Eye (tissue), 1 donor: Measurements from ENCODE around the gene MEP1A.
"Not testable (repeated sequence)": the region's sequence is repeated elsewhere in the genome, so short reads cannot be mapped to it uniquely, and the experiment has no call there.

Experiments
- DNase-seq: peaks from one replicate; pipeline ENCODE4 v3.0.0-alpha.2; 2015

The MEP1A gene

DNA sequence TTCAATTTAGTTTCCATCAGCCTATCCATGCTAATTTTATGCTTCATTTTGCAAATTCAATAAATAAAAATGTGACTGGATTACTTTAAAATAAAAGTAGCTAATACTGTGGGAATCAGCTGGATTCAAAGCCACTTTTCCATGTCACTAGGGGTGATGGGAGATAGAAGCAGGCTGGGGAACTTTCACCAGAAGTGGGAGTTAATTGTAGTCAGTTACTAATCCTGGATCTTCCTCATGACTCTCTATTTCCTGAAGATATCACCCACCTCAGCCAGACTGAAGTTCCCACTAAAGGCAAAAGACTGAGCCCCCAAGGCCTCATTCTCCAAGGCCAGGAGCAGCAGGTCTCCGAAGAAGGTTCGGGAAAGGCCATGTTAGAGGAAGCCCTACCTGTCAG, 41.8 kb downstream of the MEP1A start:
- DNase-seq: not testable (repeated sequence)

- DNase-seq: no peak
Measured at GRCh38 chr6:46838033-46838432, 44.8 kb downstream of the MEP1A start.

DNA sequence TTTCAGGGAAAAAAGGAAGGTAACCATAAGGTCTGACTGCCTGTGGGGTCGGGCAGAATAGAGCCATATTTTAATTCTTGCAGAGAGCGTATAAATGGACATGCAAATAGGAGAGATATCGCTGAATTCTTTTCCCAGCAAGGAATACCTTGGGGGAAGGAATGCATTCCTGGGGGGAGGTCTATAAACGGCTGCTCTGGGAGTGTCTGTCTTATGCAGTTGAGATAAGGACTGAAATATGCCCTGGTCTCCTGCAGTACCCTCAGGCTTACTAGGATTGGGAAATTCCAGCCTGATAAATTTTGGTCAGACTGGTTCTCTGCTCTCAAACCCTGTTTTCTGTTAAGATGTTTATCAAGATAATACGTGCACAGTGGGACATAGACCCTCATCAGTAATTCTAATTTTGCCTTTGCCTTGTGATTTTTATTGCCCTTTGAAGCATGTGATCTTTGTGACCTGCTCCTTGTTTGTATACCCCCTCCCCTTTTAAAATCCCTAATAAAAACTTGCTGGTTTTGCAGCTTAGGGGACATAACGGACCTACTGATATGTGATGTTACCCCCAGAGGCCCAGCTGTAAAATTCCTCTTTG, 49.2 kb downstream of the MEP1A start:
- DNase-seq: not testable (repeated sequence)

DNA sequence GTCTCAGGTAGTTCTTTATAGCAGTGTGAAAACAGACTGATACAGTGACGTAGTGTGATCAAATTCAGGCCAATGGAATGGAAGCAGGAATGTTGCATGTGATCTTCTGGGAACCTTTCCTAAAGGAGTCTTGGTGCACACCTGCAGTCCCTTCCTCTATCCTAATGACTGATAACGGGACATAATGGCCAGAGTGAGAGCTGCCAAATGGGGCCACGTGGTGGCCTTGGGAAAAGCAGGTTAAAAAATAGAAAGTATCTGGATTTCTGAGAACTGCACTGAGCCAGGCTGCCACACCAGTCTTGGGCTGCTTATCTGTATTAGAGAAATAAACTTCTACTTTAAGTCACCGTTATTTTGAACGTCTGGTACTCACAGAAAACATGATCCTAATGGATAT, 51.9 kb downstream of the MEP1A start:
- DNase-seq: no peak

DNA sequence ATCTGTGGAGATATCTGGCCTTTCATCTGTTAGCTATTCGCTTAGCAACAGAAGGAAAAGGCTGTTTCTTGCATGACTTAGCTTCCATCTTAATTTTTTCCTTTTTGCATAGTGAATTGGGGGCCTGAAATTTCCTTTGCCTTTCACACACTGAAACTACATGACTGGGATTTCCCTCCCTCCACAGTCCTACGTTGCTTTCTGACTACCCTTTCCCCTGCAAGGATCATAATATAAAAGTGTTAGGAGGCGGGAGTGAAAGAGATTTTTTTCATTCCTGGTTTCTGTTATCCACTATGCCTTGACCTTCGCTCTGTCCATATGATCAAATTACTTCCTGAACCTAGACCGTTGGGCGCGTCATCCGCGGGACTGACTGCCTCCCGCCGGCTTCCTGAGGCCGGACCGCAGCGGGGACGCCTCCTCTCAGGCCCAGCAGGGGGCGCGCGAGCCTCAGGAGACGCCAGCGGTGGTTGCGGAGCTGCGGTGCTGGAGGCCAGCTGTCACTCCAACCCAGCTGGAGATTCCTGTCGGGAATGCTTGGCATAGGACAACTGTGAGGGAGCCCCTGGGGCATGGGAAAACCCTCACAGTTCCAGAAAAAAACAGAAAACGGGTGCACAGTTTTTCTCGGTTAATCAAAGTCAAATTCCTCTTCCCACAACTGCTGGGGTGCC, 55.6 kb downstream of the MEP1A start:
- peak; percentile 92 for DNase-seq

DNA sequence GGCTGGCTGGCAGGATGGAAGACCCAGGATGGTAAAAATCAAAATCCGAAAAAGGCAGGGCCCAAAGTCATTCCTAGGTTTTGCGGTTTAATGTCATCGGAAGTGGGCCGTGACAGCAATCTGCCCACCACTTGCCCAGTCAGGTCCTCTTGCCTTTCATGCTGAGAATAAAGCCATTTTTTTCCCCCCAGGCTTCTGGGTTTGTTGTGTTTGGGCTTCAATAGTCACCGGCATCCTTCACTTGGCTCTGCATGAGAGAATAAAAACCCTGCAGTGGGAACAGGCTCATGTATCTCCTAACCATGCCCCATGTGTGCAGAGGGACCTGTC, 56.1 kb downstream of the MEP1A start:
- DNase-seq: no peak

DNA sequence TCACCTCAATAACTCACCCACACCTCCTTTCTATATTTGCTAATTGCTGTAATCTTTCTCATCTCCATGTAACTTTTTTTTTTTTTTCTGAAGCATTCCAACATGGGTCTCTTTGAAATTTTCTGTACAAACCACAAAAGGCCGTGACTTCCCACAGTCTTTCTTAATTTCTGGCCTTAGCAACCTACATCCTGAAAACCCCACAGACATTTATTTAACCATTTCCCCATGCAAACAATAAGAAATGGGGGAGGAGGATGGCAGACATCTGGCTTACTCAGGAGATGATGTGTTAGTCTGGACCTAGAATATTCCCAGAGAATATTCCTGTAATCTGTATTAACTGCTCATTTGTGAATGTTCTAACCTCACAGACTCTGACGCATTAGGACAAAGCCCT, 57.6 kb downstream of the MEP1A start:
- DNase-seq: no peak

- DNase-seq: not testable (repeated sequence)
Measured at GRCh38 chr6:46851576-46851975, 58.4 kb downstream of the MEP1A start.

DNA sequence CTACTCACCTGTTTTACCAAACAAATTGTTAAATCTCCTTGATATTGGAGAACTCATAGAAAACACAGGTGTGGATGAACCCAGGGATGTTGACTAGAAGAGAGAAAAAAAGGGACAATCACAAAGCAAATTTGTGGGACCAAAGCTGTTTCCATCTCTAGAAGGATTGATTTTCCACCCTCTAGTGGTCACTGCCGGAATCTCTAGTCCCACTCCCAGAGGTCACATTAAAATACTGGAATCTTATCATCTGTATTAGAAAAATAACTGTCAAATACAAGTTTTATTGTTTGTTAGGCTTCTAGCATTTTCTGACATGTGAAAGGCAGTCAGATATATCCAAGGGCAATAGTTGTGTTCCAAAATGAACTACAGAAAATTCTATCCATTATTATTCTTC, 62.8 kb downstream of the MEP1A start:
- peak; percentile 55 for DNase-seq

GRCh38 chr6:46862381-46862780, 69.2 kb downstream of the MEP1A start:
- DNase-seq: no peak

GRCh38 chr6:46863791-46864190, 70.6 kb downstream of the MEP1A start:
- DNase-seq: no peak

- no peak for DNase-seq
Measured at GRCh38 chr6:46865221-46865620, 72.0 kb downstream of the MEP1A start.

DNA sequence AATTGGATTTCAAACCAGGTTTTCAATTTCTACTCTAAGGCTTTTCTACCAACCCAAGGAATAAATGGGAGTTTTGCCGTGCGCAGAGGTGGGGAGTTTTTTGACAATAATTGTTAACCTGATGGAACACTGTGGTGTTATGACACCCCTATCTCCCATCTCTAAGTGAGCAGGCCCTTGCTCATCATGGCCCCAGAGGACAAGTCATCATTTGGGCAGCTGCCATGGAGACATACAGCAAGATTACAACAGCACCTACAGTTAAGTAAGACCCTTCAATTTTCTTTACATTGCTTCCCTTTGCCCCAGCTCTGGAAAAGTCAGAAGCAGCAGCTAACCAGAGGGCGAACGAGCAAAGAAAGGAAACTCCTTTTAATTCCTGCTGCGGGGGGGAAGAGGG, 74.2 kb downstream of the MEP1A start:
- no peak for DNase-seq

DNA sequence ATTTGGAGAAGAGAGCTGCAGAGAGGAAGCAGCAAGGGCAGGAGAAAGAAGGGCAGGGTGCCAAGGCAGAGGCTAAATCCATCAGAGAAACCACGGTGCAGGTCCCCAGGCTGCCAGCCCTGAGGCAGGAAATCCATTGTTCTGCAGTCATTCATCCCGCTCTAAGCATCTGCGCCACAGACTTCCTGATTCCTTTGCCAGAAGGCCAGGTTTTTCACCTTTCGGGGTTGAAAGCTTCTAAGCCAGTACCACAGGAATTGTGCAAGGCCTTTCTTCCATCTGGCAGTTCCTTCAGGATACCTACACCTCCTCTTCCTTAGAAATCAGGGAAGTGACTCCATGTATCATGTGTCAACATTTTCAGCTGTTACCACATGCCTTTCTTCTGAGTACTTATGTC, 82.9 kb downstream of the MEP1A start:
- DNase-seq: peak; percentile 6

- no peak for DNase-seq
Measured at GRCh38 chr6:46879003-46879402, 85.8 kb downstream of the MEP1A start.

DNA sequence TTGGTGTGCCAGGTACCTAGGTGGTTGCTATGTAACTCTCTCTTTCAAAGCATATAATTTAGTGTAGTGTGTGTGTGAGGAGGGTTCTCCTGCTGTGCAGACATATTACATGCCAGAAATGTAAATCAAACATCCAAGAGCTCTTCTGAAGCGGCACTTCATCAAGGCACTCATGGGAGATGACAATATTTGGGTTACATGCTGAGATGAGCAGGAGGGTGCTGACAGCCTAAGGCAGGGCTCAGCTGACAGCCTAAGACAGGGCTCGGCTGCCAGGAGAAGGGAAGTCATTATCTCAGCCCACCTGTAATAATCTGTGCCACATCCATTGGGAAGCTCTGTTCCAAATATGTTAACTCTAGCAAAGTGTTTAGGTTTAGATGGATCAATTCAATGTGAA, 89.5 kb downstream of the MEP1A start:
- no peak for DNase-seq

DNA sequence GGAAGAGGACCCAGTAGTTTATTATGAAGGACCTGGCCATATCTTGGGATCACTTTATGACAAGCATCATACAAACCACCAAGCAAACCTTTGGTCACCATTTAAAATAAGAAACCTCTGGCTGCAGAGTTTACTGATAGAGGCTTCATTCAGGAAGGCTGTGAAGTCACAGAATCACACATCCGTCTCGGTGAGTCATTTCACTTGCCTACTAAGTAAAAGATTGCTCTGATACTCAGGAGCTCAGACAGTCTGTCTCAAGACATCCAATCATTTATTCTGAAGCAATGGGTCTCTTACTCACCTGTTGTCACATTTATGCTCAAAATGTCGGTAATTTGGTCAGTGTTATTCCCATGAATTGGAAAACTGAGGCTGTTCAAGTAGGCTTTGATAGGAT, 94.8 kb downstream of the MEP1A start:
- DNase-seq: no peak

DNA sequence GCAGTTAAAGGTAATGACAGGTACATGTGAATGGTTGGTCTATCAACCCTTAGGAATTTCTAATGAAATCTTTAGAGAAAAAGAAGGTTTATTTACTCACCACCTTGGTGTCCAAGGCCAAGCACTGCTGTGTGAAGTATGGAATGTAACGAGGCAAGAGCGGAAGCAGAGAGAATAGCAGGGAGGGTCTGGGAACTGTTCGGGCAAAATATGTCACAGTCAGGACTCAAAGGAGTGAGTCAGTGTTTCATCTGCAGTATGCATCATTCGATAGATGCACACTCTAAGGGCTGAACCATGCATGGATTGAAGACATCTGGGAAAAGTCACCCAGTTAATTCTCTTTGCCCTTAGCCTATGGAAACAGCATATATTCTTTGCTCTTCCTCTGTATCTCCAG, 95.4 kb downstream of the MEP1A start:
- no peak for DNase-seq
